Measurements from ENCODE around the gene TTC33.
"Not testable (repeated sequence)": the region's sequence is repeated elsewhere in the genome, so short reads cannot be mapped to it uniquely, and the experiment has no call there.

The TTC33 gene

GRCh38 chr5:40755407-40756365 lies at the start of gene TTC33:
Gene TTC33 (minus strand): TSS chr5:40755961. CDS start chr5:40747018, 8,943 bp downstream.
- FAIRE-seq (peak; percentile 84), DNase-seq (ENCODE audit: insufficient read length, low spot score) (peak; percentile 93)
- no peak for TF ChIP-seq POLR2A (IDR thresholded peaks at IDR 0.05; ENCODE audit: low read depth, low read length)

GRCh38 chr5:40801771-40802562 lies 46.2 kb upstream of the TTC33 start:
- no peak for DNase-seq (ENCODE audit: insufficient read length, low spot score)
- TF ChIP-seq POLR2A (IDR thresholded peaks at IDR 0.05; ENCODE audit: low read depth, low read length): no peak
- FAIRE-seq: no peak

GRCh38 chr5:40799258-40799657 lies 43.5 kb upstream of the TTC33 start:
- FAIRE-seq: no peak
- no peak for DNase-seq (ENCODE audit: insufficient read length, low spot score)
- TF ChIP-seq POLR2A (IDR thresholded peaks at IDR 0.05; ENCODE audit: low read depth, low read length): no peak

- peak; percentile 66 for FAIRE-seq
- TF ChIP-seq POLR2A (IDR thresholded peaks at IDR 0.05; ENCODE audit: low read depth, low read length): no peak
- no peak for DNase-seq (ENCODE audit: insufficient read length, low spot score)
These were observed 43.0 kb upstream of the TTC33 start for GRCh38 chr5:40798801-40799210.

- no peak for FAIRE-seq
- TF ChIP-seq POLR2A (IDR thresholded peaks at IDR 0.05; ENCODE audit: low read depth, low read length): peak; percentile 77
- peak; percentile 90 for DNase-seq (ENCODE audit: insufficient read length, low spot score)
These were observed 42.4 kb upstream of the TTC33 start, which contains the start of gene PRKAA1 for GRCh38 chr5:40798012-40798800. Gene PRKAA1 (minus strand): TSS chr5:40798374. CDS start chr5:40798189, 185 bp downstream.

- DNase-seq (ENCODE audit: insufficient read length, low spot score): peak; percentile 60
- peak; percentile 78 for FAIRE-seq
- TF ChIP-seq POLR2A (IDR thresholded peaks at IDR 0.05; ENCODE audit: low read depth, low read length): no peak
These were observed 41.7 kb upstream of the TTC33 start for GRCh38 chr5:40797273-40798011.

- TF ChIP-seq POLR2A (IDR thresholded peaks at IDR 0.05; ENCODE audit: low read depth, low read length): no peak
- no peak for FAIRE-seq
- DNase-seq (ENCODE audit: insufficient read length, low spot score): no peak
These were observed 40.7 kb upstream of the TTC33 start for GRCh38 chr5:40796487-40796889.

GRCh38 chr5:40794877-40795276 lies 39.1 kb upstream of the TTC33 start:
- DNase-seq (ENCODE audit: insufficient read length, low spot score); FAIRE-seq: not testable (repeated sequence)

- not testable (repeated sequence) for FAIRE-seq; DNase-seq (ENCODE audit: insufficient read length, low spot score)
These were observed 38.6 kb upstream of the TTC33 start for GRCh38 chr5:40794340-40794739.

- not testable (repeated sequence) for DNase-seq (ENCODE audit: insufficient read length, low spot score)
These were observed 36.9 kb upstream of the TTC33 start for GRCh38 chr5:40792691-40793090.

GRCh38 chr5:40791715-40792139 lies 36.0 kb upstream of the TTC33 start:
- FAIRE-seq (peak; percentile 83), DNase-seq (ENCODE audit: insufficient read length, low spot score) (no peak)
- no peak for TF ChIP-seq POLR2A (IDR thresholded peaks at IDR 0.05; ENCODE audit: low read depth, low read length)

More at GRCh38 chr5:40792691-40793090, 36.9 kb upstream of the TTC33 start:
- FAIRE-seq: not testable (repeated sequence)

GRCh38 chr5:40790947-40791593 lies 35.3 kb upstream of the TTC33 start:
- TF ChIP-seq POLR2A (IDR thresholded peaks at IDR 0.05; ENCODE audit: low read depth, low read length): no peak

GRCh38 chr5:40788941-40789340 lies 33.2 kb upstream of the TTC33 start:
- not testable (repeated sequence) for FAIRE-seq; DNase-seq (ENCODE audit: insufficient read length, low spot score)

More at GRCh38 chr5:40790947-40791593, 35.3 kb upstream of the TTC33 start:
- no peak for DNase-seq (ENCODE audit: insufficient read length, low spot score)
- FAIRE-seq: no peak

Measured in H54 (cell line).